H9 (cell line): ENCODE measurements around the gene GNAO1. TPM values are rescaled to one million over a fixed set of nuclear protein-coding genes. Genes with fewer than 3 reads are reported as not detected.

Experiments
- DNase-seq: peaks from one replicate; pipeline ENCODE4 v3.0.0-alpha.2; 2017
- H2AFZ ChIP-seq: one replicate; pipeline ENCODE4 v1.6.1; 2013; ENCODE audit warnings: mild to moderate bottlenecking, low read length, control low read depth, moderate library complexity
- H2AK5ac ChIP-seq: 2 replicates; pipeline ENCODE4 v1.6.1; 2013; ENCODE audit warnings: low read length, control low read depth, mixed read lengths; ENCODE audit not compliant: insufficient read length
- H2BK120ac ChIP-seq: one replicate; pipeline ENCODE4 v1.6.1; 2013; ENCODE audit warnings: low read depth, mild to moderate bottlenecking, low read length, control low read depth, inconsistent platforms; ENCODE audit not compliant: poor library complexity, severe bottlenecking
- H2BK12ac ChIP-seq: 2 replicates; pipeline ENCODE4 v1.6.1; 2013; ENCODE audit warnings: low read length, control low read depth, mixed read lengths, low read depth; ENCODE audit not compliant: insufficient read length
- H2BK15ac ChIP-seq: 2 replicates; pipeline ENCODE4 v1.6.1; 2013; ENCODE audit warnings: low read depth, low read length, control low read depth
- H2BK20ac ChIP-seq: one replicate; pipeline ENCODE4 v1.6.1; 2013; ENCODE audit warnings: low read depth, mild to moderate bottlenecking, low read length, control low read depth, inconsistent platforms; ENCODE audit not compliant: poor library complexity, severe bottlenecking
- H2BK5ac ChIP-seq: 2 replicates; pipeline ENCODE4 v1.6.1; 2013; ENCODE audit warnings: low read length, control low read depth, mixed read lengths; ENCODE audit not compliant: insufficient read length
- H3K14ac ChIP-seq: 2 replicates; pipeline ENCODE4 v1.6.1; 2013; ENCODE audit warnings: low read length, control low read depth; ENCODE audit not compliant: insufficient read depth
- H3K18ac ChIP-seq: 2 replicates; pipeline ENCODE4 v1.6.1; 2013; ENCODE audit warnings: low read depth, mild to moderate bottlenecking, mixed read lengths, low read length, control low read depth; ENCODE audit not compliant: insufficient read length
- H3K23ac ChIP-seq: 2 replicates; pipeline ENCODE4 v1.6.1; 2013; ENCODE audit warnings: low read length, control low read depth, mixed read lengths, low read depth; ENCODE audit not compliant: insufficient read length
- H3K23me2 ChIP-seq: 2 replicates; pipeline ENCODE4 v1.6.1; 2013; ENCODE audit warnings: low read depth, mild to moderate bottlenecking, mixed read lengths, low read length, control low read depth; ENCODE audit not compliant: insufficient read length, poor library complexity, severe bottlenecking
- H3K27ac ChIP-seq: 2 replicates; pipeline ENCODE4 v1.5.1; 2013; ENCODE audit warnings: low read length, control low read depth, mixed read lengths, low read depth; ENCODE audit not compliant: insufficient read length
- H3K27me3 ChIP-seq: 2 replicates; pipeline ENCODE4 v1.6.1; 2013; ENCODE audit warnings: low read length, control low read depth, inconsistent platforms; ENCODE audit not compliant: insufficient read depth
- H3K4ac ChIP-seq: 2 replicates; pipeline ENCODE4 v1.6.1; 2013; ENCODE audit warnings: low read depth, mild to moderate bottlenecking, control low read depth, inconsistent platforms, low read length, moderate library complexity
- H3K4me1 ChIP-seq: 2 replicates; pipeline ENCODE4 v1.6.1; 2013; ENCODE audit warnings: low read length, control low read depth, inconsistent platforms; ENCODE audit not compliant: insufficient read depth
- H3K4me2 ChIP-seq: 2 replicates; pipeline ENCODE4 v1.6.1; 2013; ENCODE audit warnings: low read length, control low read depth, mixed read lengths; ENCODE audit not compliant: insufficient read length, insufficient read depth
- H3K56ac ChIP-seq: 2 replicates; pipeline ENCODE4 v1.6.1; 2013; ENCODE audit warnings: low read depth, mild to moderate bottlenecking, mixed read lengths, low read length, control low read depth; ENCODE audit not compliant: insufficient read length
- H3K79me1 ChIP-seq: 2 replicates; pipeline ENCODE4 v1.6.1; 2013; ENCODE audit warnings: low read depth, mild to moderate bottlenecking, moderate library complexity, low read length, control low read depth, inconsistent platforms; ENCODE audit not compliant: insufficient read depth, poor library complexity, severe bottlenecking
- H3K79me2 ChIP-seq: 2 replicates; pipeline ENCODE4 v1.6.1; 2013; ENCODE audit warnings: low read length, control low read depth, inconsistent platforms; ENCODE audit not compliant: insufficient read depth
- H3K9ac ChIP-seq: 2 replicates; pipeline ENCODE4 v1.6.1; 2013; ENCODE audit warnings: low read length, control low read depth, mixed read lengths; ENCODE audit not compliant: insufficient read length; ENCODE audit errors: extremely low read depth
- H3K9me3 ChIP-seq: one replicate; pipeline ENCODE4 v1.6.1; 2013; ENCODE audit warnings: low read depth, low read length, inconsistent platforms; ENCODE audit not compliant: control insufficient read depth
- H3T11ph ChIP-seq: one replicate; pipeline ENCODE4 v1.6.1; 2013; ENCODE audit warnings: mild to moderate bottlenecking, low read length, control low read depth, inconsistent platforms
- H4K20me1 ChIP-seq: one replicate; pipeline ENCODE4 v1.6.1; 2013; ENCODE audit not compliant: control insufficient read depth, insufficient read length, insufficient read depth
- H4K5ac ChIP-seq: 2 replicates; pipeline ENCODE4 v1.6.1; 2013; ENCODE audit warnings: low read depth, mild to moderate bottlenecking, mixed read lengths, low read length, control low read depth; ENCODE audit not compliant: insufficient read length
- H4K8ac ChIP-seq: replicated peaks from 2 replicates; pipeline ENCODE4 v1.6.1; 2013; ENCODE audit warnings: low read length, control low read depth, mixed read lengths, low read depth; ENCODE audit not compliant: insufficient read length
- H4K91ac ChIP-seq: 2 replicates; pipeline ENCODE4 v1.6.1; 2013; ENCODE audit warnings: low read depth, mild to moderate bottlenecking, moderate library complexity, mixed read lengths, low read length, control low read depth; ENCODE audit not compliant: insufficient read length
- H3K27ac Mint-ChIP-seq, 3 experiments: 2 replicates in 2 of 3; 3 replicates in 1 of 3; pipeline ENCODE4 v1.8.0; 2020 to 2021; ENCODE audit warnings: mixed read lengths in 3 of 3, mild to moderate bottlenecking in 1 of 3, moderate library complexity in 1 of 3
- H3K27me3 Mint-ChIP-seq: 2 replicates; pipeline ENCODE4 v1.8.0; 2021; ENCODE audit warnings: low read depth, mild to moderate bottlenecking, moderate library complexity, mixed read lengths
- H3K36me3 Mint-ChIP-seq, 3 experiments: 2 replicates in 2 of 3; 3 replicates in 1 of 3; pipeline ENCODE4 v1.8.0; 2020 to 2021; ENCODE audit warnings: low read depth in 3 of 3, mixed read lengths in 3 of 3; ENCODE audit not compliant: insufficient read depth in 1 of 3
- H3K4me1 Mint-ChIP-seq, 2 experiments: 2 replicates each; pipeline ENCODE4 v1.8.0; 2020; ENCODE audit warnings: mixed read lengths in 2 of 2
- H3K4me3 Mint-ChIP-seq, 2 experiments: 2 replicates in 1 of 2; 3 replicates in 1 of 2; pipeline ENCODE4 v1.8.0; 2020 to 2021; ENCODE audit warnings: mild to moderate bottlenecking in 2 of 2, mixed read lengths in 2 of 2, moderate library complexity in 1 of 2
- H3K9me3 Mint-ChIP-seq, 2 experiments: 2 replicates in 1 of 2; 3 replicates in 1 of 2; pipeline ENCODE4 v1.8.0; 2020; ENCODE audit warnings: mild to moderate bottlenecking in 2 of 2, mixed read lengths in 2 of 2, moderate library complexity in 1 of 2
- WGBS: extraction: QIAGEN DNeasy Blood & Tissue Kit; methylation state at CpG from one replicate; pipeline ENCODE4 v1.1.7; 2013; ENCODE audit warnings: missing lambda C conversion rate, low lambda C conversion rate, mixed read lengths; ENCODE audit not compliant: insufficient read length; ENCODE audit errors: extremely low coverage; 5-methylcytosine and 5-hydroxymethylcytosine counted together
- total RNA-seq: library from RNA; stranded (reverse); gene quantifications from 2 replicates; pipeline ENCODE4 v1.2.1, GENCODE V29; 2021
- TF ChIP-seq, protein P1 (sequence below): fragments of 200-600 bp; sonication (generic); conservative IDR thresholded peaks from 3 replicates; pipeline ENCODE4 v1.8.0; 2021; ENCODE audit warnings: antibody characterized with exemption, mild to moderate bottlenecking

Gene GNAO1
- total RNA-seq, 1 experiment from 2014 or later: 16.9 TPM

GRCh38 chr16:56365552-56365951 lies 174.3 kb downstream of the GNAO1 start:
- no peak overlapping the region for H2AFZ ChIP-seq
- H3K56ac ChIP-seq: no peak overlapping the region
- no peak overlapping the region for H3K4me2 ChIP-seq
- H3K27me3 Mint-ChIP-seq: no peaks in the 10 kb centered on the region
- H2AK5ac ChIP-seq: no peak overlapping the region
- no peaks in the 10 kb centered on the region for H3K4me1 ChIP-seq
- H3K9ac ChIP-seq: no peak overlapping the region
- no peaks in the 10 kb centered on the region for H3K79me1 ChIP-seq
- no peak overlapping the region for H3K4ac ChIP-seq
- no CpG with 5 or more reads among the region's 7 CpGs for WGBS
- no peak overlapping the region for H3K27ac ChIP-seq
- H3K4me3 Mint-ChIP-seq: no peak overlapping the region
- no peak overlapping the region for H2BK15ac ChIP-seq
- H2BK5ac ChIP-seq: no peak overlapping the region
- H3K14ac ChIP-seq: no peak overlapping the region
- H3K27ac Mint-ChIP-seq: no peak overlapping the region
- no peak overlapping the region for H4K91ac ChIP-seq
- peaks cover 10 to 26% (median 17%) of the 10 kb centered on the region in 3 experiments; a peak in 6 of 7 replicates for H3K36me3 Mint-ChIP-seq
- no peak overlapping the region for H2BK120ac ChIP-seq
- H4K5ac ChIP-seq: no peak overlapping the region
- H2BK12ac ChIP-seq: no peak overlapping the region
- no peak overlapping the region for H3K23ac ChIP-seq
- no peaks in the 10 kb centered on the region for H3K23me2 ChIP-seq
- no peak overlapping the region for H3K18ac ChIP-seq
- no peaks in the 10 kb centered on the region for H3K9me3 Mint-ChIP-seq
- TF ChIP-seq, protein P1, sequence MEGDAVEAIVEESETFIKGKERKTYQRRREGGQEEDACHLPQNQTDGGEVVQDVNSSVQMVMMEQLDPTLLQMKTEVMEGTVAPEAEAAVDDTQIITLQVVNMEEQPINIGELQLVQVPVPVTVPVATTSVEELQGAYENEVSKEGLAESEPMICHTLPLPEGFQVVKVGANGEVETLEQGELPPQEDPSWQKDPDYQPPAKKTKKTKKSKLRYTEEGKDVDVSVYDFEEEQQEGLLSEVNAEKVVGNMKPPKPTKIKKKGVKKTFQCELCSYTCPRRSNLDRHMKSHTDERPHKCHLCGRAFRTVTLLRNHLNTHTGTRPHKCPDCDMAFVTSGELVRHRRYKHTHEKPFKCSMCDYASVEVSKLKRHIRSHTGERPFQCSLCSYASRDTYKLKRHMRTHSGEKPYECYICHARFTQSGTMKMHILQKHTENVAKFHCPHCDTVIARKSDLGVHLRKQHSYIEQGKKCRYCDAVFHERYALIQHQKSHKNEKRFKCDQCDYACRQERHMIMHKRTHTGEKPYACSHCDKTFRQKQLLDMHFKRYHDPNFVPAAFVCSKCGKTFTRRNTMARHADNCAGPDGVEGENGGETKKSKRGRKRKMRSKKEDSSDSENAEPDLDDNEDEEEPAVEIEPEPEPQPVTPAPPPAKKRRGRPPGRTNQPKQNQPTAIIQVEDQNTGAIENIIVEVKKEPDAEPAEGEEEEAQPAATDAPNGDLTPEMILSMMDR: no peak
- no peak overlapping the region for H2BK20ac ChIP-seq
- H3K27me3 ChIP-seq: no peaks in the 10 kb centered on the region
- H3K79me2 ChIP-seq: no peaks in the 10 kb centered on the region
- no peaks in the 10 kb centered on the region for H4K20me1 ChIP-seq
- H3K4me1 Mint-ChIP-seq: no peaks in the 10 kb centered on the region
- no peak overlapping the region for H3T11ph ChIP-seq
- no peaks in the 10 kb centered on the region for H3K9me3 ChIP-seq
- H4K8ac ChIP-seq: no peak overlapping the region
- no peak for DNase-seq
